Prostate gland (tissue), 2 donors: ENCODE measurements around the gene OSMR.

Experiments
- CTCF ChIP-seq, 4 experiments: fragments of 200-600 bp in 2 of 4; fragments of 450-650 bp in 2 of 4; sonication (generic) in 2 of 4; IDR thresholded peaks; 1 replicate in 3 of 4; 2 replicates in 1 of 4; pipeline ENCODE4 v1.5.1; 2016 to 2019; ENCODE audit warnings: antibody characterized with exemption in 4 of 4, mild to moderate bottlenecking in 2 of 4, moderate library complexity in 2 of 4
- POLR2A ChIP-seq: fragments of 450-650 bp; IDR thresholded peaks from one replicate; pipeline ENCODE4 v1.6.1; 2016; ENCODE audit warnings: antibody characterized with exemption, mild to moderate bottlenecking
- POLR2AphosphoS5 ChIP-seq: sonication (generic); formaldehyde crosslinking; IDR thresholded peaks from one replicate; pipeline ENCODE4 v1.6.1; 2017; ENCODE audit warnings: antibody characterized with exemption

- TF ChIP-seq CTCF (IDR thresholded peaks at IDR 0.05): no peak
- TF ChIP-seq POLR2A: no peak
- TF ChIP-seq POLR2AphosphoS5: no peak
Measured at GRCh38 chr5:38883842-38884241, 38.0 kb downstream of the OSMR start.
